HCT116 (cell line): ENCODE results near the gene KRTAP3-3. TPM values are rescaled to one million over a fixed set of nuclear protein-coding genes. Genes with fewer than 3 reads are reported as not detected.

ENCODE experiments used
- ATAC-seq: fragments of 200-7000 bp; cut with Tn5 transposase; 2 replicates; pipeline ENCODE4 v1.9.1; 2020; ENCODE audit warnings: mild to moderate bottlenecking, moderate library complexity
- BruUV-seq: library from RNA; stranded (reverse); fragments of 400-500 nt; replicated peaks from 2 replicates; lab custom pipeline; 2021; lab: Mats Ljungman, UMichigan
- CTCF ChIA-PET: fragments of 300-600 bp; sonication (Branson Sonifier 250); formaldehyde crosslinking; loops from one replicate; lab custom pipeline; 2021; ENCODE audit warnings: antibody characterized with exemption; lab: Charles Lee
- POLR2A ChIA-PET: fragments of 300-600, 350-600 bp; sonication (Branson Sonifier 250); formaldehyde crosslinking; loops from one replicate; lab custom pipeline; 2021; ENCODE audit warnings: antibody characterized with exemption; lab: Charles Lee
- RAD21 ChIA-PET, 2 experiments: fragments of 300-600 bp; sonication (Branson Sonifier 250); formaldehyde crosslinking; loops; one replicate each; lab custom pipeline; 2023; ENCODE audit warnings: low total read pairs in 2 of 2; ENCODE audit not compliant: uncharacterized antibody in 2 of 2, unreplicated experiment in 2 of 2, low non-redundant PET in 1 of 2; lab: Charles Lee
- DNase-seq: peaks from one replicate; pipeline ENCODE4 v3.0.0-alpha.2; 2010; ENCODE audit warnings: low read depth, low spot score
- H2AFZ ChIP-seq: fragments of 200-600 bp; shearing (Covaris generic), sonication (generic); 2 replicates; pipeline ENCODE4 v1.6.1; 2017; ENCODE audit warnings: low read depth, mixed run types, mixed read lengths, antibody characterized with exemption, low read length; ENCODE audit not compliant: poor library complexity, severe bottlenecking
- H3K27ac ChIP-seq: 2 replicates; pipeline ENCODE4 v1.5.1; 2012; ENCODE audit warnings: low read depth, low read length
- H3K27me3 ChIP-seq: fragments of 200-600 bp; sonication (generic); 2 replicates; pipeline ENCODE4 v1.6.1; 2016; ENCODE audit warnings: mixed run types, low read length, mixed read lengths; ENCODE audit not compliant: insufficient read depth
- H3K36me3 ChIP-seq, 2 experiments: fragments of 200-500 bp in 1 of 2; fragments of 200-600 bp in 1 of 2; sonication (Bioruptor generic) in 1 of 2; sonication (generic) in 1 of 2; 2 replicates each; pipeline versions ENCODE4 v1.5.1 to v1.6.1; 2014 to 2016; ENCODE audit warnings: low read length in 2 of 2, inconsistent platforms in 1 of 2, mixed read lengths in 1 of 2, mixed run types in 1 of 2; ENCODE audit not compliant: insufficient read depth in 2 of 2, control insufficient read depth in 1 of 2
- H3K4me1 ChIP-seq, 2 experiments: fragments of 200-600 bp in 1 of 2; sonication (generic) in 1 of 2; 2 replicates each; pipeline versions ENCODE4 v1.5.1 to v1.6.1; 2012 to 2017; ENCODE audit warnings: low read length in 2 of 2, inconsistent platforms in 1 of 2, mild to moderate bottlenecking in 1 of 2, mixed read lengths in 1 of 2, mixed run types in 1 of 2, moderate library complexity in 1 of 2; ENCODE audit not compliant: insufficient read depth in 2 of 2, control insufficient read depth in 1 of 2
- H3K4me2 ChIP-seq: fragments of 200-600 bp; sonication (generic); 2 replicates; pipeline ENCODE4 v1.6.1; 2017; ENCODE audit warnings: mixed run types, low read length, mixed read lengths
- H3K4me3 ChIP-seq, 2 experiments: fragments of 200-600 bp in 1 of 2; sonication (generic) in 1 of 2; replicated peaks in 1 of 2; 2 replicates each; pipeline ENCODE4 v1.5.1; 2011 to 2016; ENCODE audit warnings: low read length in 2 of 2, control low read depth in 1 of 2, low read depth in 1 of 2, mild to moderate bottlenecking in 1 of 2, mixed read lengths in 1 of 2, mixed run types in 1 of 2
- H3K79me2 ChIP-seq: fragments of 200-600 bp; sonication (generic); 2 replicates; pipeline ENCODE4 v1.6.1; 2017; ENCODE audit warnings: mild to moderate bottlenecking, mixed run types, low read length, moderate library complexity, mixed read lengths; ENCODE audit not compliant: insufficient read depth
- H3K9ac ChIP-seq: fragments of 200-600 bp; sonication (generic); 2 replicates; pipeline ENCODE4 v1.6.1; 2016; ENCODE audit warnings: low read length, mixed read lengths
- H3K9me2 ChIP-seq: fragments of 200-600 bp; sonication (generic), shearing (Covaris generic); 2 replicates; pipeline ENCODE4 v1.6.1; 2017; ENCODE audit warnings: mixed run types, mild to moderate bottlenecking, moderate library complexity; ENCODE audit not compliant: insufficient read depth
- H3K9me3 ChIP-seq, 2 experiments: fragments of 200-500 bp in 1 of 2; fragments of 200-600 bp in 1 of 2; sonication (Bioruptor generic) in 1 of 2; sonication (generic) in 1 of 2; 2 replicates each; pipeline ENCODE4 v1.6.1; 2014 to 2017; ENCODE audit warnings: low read length in 2 of 2, mixed read lengths in 2 of 2, inconsistent platforms in 1 of 2, low read depth in 1 of 2, mild to moderate bottlenecking in 1 of 2, mixed run types in 1 of 2, moderate library complexity in 1 of 2; ENCODE audit not compliant: control insufficient read depth in 1 of 2, insufficient read depth in 1 of 2
- H4K20me1 ChIP-seq: fragments of 200-600 bp; sonication (generic), shearing (Covaris generic); 2 replicates; pipeline ENCODE4 v1.6.1; 2017; ENCODE audit warnings: mixed run types, mild to moderate bottlenecking, moderate library complexity; ENCODE audit not compliant: insufficient read depth
- ATF3 ChIP-seq: IDR thresholded peaks from 2 replicates; pipeline ENCODE4 v1.6.1; 2012
- CBX3 ChIP-seq: IDR thresholded peaks from 2 replicates; pipeline ENCODE4 v1.6.1; 2012; ENCODE audit warnings: low read depth
- CEBPB ChIP-seq: IDR thresholded peaks from 2 replicates; pipeline ENCODE4 v1.6.1; 2012; ENCODE audit warnings: low read depth
- EGR1 ChIP-seq: IDR thresholded peaks from 2 replicates; pipeline ENCODE4 v1.6.1; 2012; ENCODE audit warnings: low read depth
- ELF1 ChIP-seq: IDR thresholded peaks from 2 replicates; pipeline ENCODE4 v1.6.1; 2012; ENCODE audit warnings: low read depth, borderline replicate concordance
- EZH2 ChIP-seq: fragments of 200-600 bp; sonication (generic); IDR thresholded peaks from 2 replicates; pipeline ENCODE4 v1.6.1; 2017; ENCODE audit warnings: antibody characterized with exemption, mixed run types
- EZH2phosphoT487 ChIP-seq: fragments of 200-600 bp; IDR thresholded peaks from 2 replicates; pipeline ENCODE4 v1.6.1; 2018; ENCODE audit warnings: antibody characterized with exemption, borderline replicate concordance
- FOSL1 ChIP-seq: IDR thresholded peaks from 2 replicates; pipeline ENCODE4 v1.6.1; 2012; ENCODE audit warnings: low read depth
- JUND ChIP-seq: IDR thresholded peaks from 2 replicates; pipeline ENCODE4 v1.6.1; 2012
- MAX ChIP-seq: IDR thresholded peaks from 2 replicates; pipeline ENCODE4 v1.6.1; 2012
- POLR2A ChIP-seq: IDR thresholded peaks from 2 replicates; pipeline ENCODE4 v1.7.0; 2011; ENCODE audit warnings: borderline replicate concordance; ENCODE audit not compliant: insufficient read depth, insufficient read length; ENCODE audit errors: extremely low read depth
- POLR2AphosphoS5 ChIP-seq: IDR thresholded peaks from 2 replicates; pipeline ENCODE4 v1.6.1; 2011; ENCODE audit warnings: mild to moderate bottlenecking, low read depth, low read length, moderate library complexity
- RAD21 ChIP-seq: IDR thresholded peaks from 2 replicates; pipeline ENCODE4 v1.6.1; 2012; ENCODE audit warnings: low read depth, mild to moderate bottlenecking
- SIN3A ChIP-seq: IDR thresholded peaks from 2 replicates; pipeline ENCODE4 v1.6.1; 2012; ENCODE audit warnings: low read depth
- SP1 ChIP-seq: IDR thresholded peaks from 2 replicates; pipeline ENCODE4 v1.6.1; 2012; ENCODE audit warnings: low read depth
- SRF ChIP-seq: IDR thresholded peaks from 2 replicates; pipeline ENCODE4 v1.6.1; 2012; ENCODE audit warnings: low read depth
- TCF7L2 ChIP-seq: IDR thresholded peaks from 2 replicates; pipeline ENCODE4 v1.7.0; 2011; ENCODE audit warnings: borderline replicate concordance, inconsistent platforms; ENCODE audit not compliant: insufficient read depth, insufficient read length; ENCODE audit errors: extremely low read depth
- YY1 ChIP-seq: IDR thresholded peaks from 2 replicates; pipeline ENCODE4 v1.6.1; 2011; ENCODE audit warnings: low read length, low read depth, moderate library complexity, mild to moderate bottlenecking; ENCODE audit not compliant: insufficient replicate concordance; ENCODE audit errors: extremely low read depth
- ZFX ChIP-seq: fragments of 450-650 bp; IDR thresholded peaks from 2 replicates; pipeline ENCODE4 v1.6.1; 2017
- intact Hi-C: fragments of 100-400 bp; cut with micrococcal nuclease; formaldehyde crosslinking; loops from 2 replicates; pipeline ENCODE4 v1.10.0; 2022
- total RNA-seq: library from RNA; stranded (reverse); gene quantifications from one replicate; pipeline ENCODE4 v1.2.1, GENCODE V29; 2021; ENCODE audit not compliant: unreplicated experiment
- TF ChIP-seq, protein P1 (sequence below), 3 experiments: fragments of 200-600 bp in 1 of 3; sonication (generic) in 1 of 3; IDR thresholded peaks in 2 of 3; conservative IDR thresholded peaks in 1 of 3; 2 replicates each; pipeline ENCODE4 v1.5.1; 2012 to 2017; ENCODE audit warnings: low read depth in 2 of 3, low read length in 2 of 3, antibody characterized with exemption in 1 of 3, borderline replicate concordance in 1 of 3, control low read depth in 1 of 3, mild to moderate bottlenecking in 1 of 3, mixed read lengths in 1 of 3, mixed run types in 1 of 3, moderate library complexity in 1 of 3; ENCODE audit not compliant: insufficient read depth in 1 of 3
- TF ChIP-seq, protein P2 (sequence below): IDR thresholded peaks from 2 replicates; pipeline ENCODE4 v1.6.1; 2011; ENCODE audit warnings: mild to moderate bottlenecking, low read length, moderate library complexity; ENCODE audit not compliant: insufficient replicate concordance; ENCODE audit errors: extremely low read depth

The KRTAP3-3 gene
- total RNA-seq, 1 experiment from 2014 or later, result not detected

- TF ChIP-seq, protein P1, sequence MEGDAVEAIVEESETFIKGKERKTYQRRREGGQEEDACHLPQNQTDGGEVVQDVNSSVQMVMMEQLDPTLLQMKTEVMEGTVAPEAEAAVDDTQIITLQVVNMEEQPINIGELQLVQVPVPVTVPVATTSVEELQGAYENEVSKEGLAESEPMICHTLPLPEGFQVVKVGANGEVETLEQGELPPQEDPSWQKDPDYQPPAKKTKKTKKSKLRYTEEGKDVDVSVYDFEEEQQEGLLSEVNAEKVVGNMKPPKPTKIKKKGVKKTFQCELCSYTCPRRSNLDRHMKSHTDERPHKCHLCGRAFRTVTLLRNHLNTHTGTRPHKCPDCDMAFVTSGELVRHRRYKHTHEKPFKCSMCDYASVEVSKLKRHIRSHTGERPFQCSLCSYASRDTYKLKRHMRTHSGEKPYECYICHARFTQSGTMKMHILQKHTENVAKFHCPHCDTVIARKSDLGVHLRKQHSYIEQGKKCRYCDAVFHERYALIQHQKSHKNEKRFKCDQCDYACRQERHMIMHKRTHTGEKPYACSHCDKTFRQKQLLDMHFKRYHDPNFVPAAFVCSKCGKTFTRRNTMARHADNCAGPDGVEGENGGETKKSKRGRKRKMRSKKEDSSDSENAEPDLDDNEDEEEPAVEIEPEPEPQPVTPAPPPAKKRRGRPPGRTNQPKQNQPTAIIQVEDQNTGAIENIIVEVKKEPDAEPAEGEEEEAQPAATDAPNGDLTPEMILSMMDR (IDR thresholded peaks at IDR 0.05 in 2 of 3, conservative IDR thresholded peaks at IDR 0.05 in 1 of 3; ENCODE audit: borderline replicate concordance in 1 of 3, insufficient read depth in 1 of 3, low read depth in 2 of 3, low read length in 2 of 3), result no peak
- TF ChIP-seq YY1 (no peak), EGR1 (peak; percentile 90), ZFX (no peak), EZH2 (no peak), POLR2A (no peak), MAX (no peak), EZH2phosphoT487 (no peak), ELF1 (no peak)
Measured at GRCh38 chr17:40953881-40954280, 40.1 kb downstream of the KRTAP3-3 start (continued).

- Histone ChIP-seq H3K4me2 (peak overlapping the region; percentile 55), H2AFZ (no peak overlapping the region), H3K27me3 (no peaks in the 10 kb centered on the region), H3K79me2 (no peaks in the 10 kb centered on the region), H3K9me3 (no peaks in the 10 kb centered on the region), H3K4me1 (peaks cover 82 to 99% of the 10 kb centered on the region in 2 experiments), H3K9ac (peak overlapping the region; percentile 63), H3K36me3 (no peaks in the 10 kb centered on the region), H3K4me3 (no peak overlapping the region), H3K9me2 (no peaks in the 10 kb centered on the region), H4K20me1 (no peaks in the 10 kb centered on the region), H3K27ac (peak overlapping the region; percentile 99)
- DNase-seq, result no peak
- intact Hi-C loops, result no loop called here
- ATAC-seq, result no peak
- no TSS peak for BruUV-seq
- ChIA-PET RAD21 (no interaction called here), CTCF (no interaction called here), POLR2A (interaction anchor here (0.8 to 1.6 kb wide), 5 partner anchors 16 to 737 kb away, joined by 3 to 4 read pairs (median 3); no protein-coding TSS in a partner anchor)
- TF ChIP-seq ELF1, result no peak
- no peak for TF ChIP-seq POLR2A
- TF ChIP-seq YY1, result no peak
- no peak for TF ChIP-seq ZFX
- TF ChIP-seq RAD21, result no peak
- TF ChIP-seq JUND, result peak; percentile 43; the same call in 1 of the 2 replicates
- no peak for TF ChIP-seq CBX3
- no peak for TF ChIP-seq EZH2
- TF ChIP-seq, protein P2, sequence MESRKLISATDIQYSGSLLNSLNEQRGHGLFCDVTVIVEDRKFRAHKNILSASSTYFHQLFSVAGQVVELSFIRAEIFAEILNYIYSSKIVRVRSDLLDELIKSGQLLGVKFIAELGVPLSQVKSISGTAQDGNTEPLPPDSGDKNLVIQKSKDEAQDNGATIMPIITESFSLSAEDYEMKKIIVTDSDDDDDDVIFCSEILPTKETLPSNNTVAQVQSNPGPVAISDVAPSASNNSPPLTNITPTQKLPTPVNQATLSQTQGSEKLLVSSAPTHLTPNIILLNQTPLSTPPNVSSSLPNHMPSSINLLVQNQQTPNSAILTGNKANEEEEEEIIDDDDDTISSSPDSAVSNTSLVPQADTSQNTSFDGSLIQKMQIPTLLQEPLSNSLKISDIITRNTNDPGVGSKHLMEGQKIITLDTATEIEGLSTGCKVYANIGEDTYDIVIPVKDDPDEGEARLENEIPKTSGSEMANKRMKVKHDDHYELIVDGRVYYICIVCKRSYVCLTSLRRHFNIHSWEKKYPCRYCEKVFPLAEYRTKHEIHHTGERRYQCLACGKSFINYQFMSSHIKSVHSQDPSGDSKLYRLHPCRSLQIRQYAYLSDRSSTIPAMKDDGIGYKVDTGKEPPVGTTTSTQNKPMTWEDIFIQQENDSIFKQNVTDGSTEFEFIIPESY, result no peak
- TF ChIP-seq SRF, result no peak
- no peak for TF ChIP-seq EZH2phosphoT487
- TF ChIP-seq FOSL1, result no peak
- TF ChIP-seq TCF7L2, result no peak
- peak; percentile 67; the same call in 1 of the 2 replicates for TF ChIP-seq ATF3
- TF ChIP-seq SP1, result 0 out of 2 replicates have a peak, but pooled peaks have one; percentile 40
- TF ChIP-seq POLR2AphosphoS5, result peak; percentile 7; the same call in 1 of the 2 replicates
- TF ChIP-seq CEBPB, result peak; percentile 79
- no peak for TF ChIP-seq SIN3A
Measured at GRCh38 chr17:40952661-40953060, 41.3 kb downstream of the KRTAP3-3 start.
